H1 (cell line): Measurements from ENCODE around the gene PAX3. TPM values are rescaled to one million over a fixed set of nuclear protein-coding genes. Genes with fewer than 3 reads are reported as not detected.

Experiments used
- CTCF ChIA-PET: fragments of 300-600 bp; sonication (Branson Sonifier 250); formaldehyde crosslinking; loops from one replicate; lab custom pipeline; 2021; ENCODE audit not compliant: partially characterized antibody; lab: Charles Lee
- POLR2A ChIA-PET: fragments of 300-600 bp; sonication (Branson Sonifier 250); formaldehyde crosslinking; loops from one replicate; lab custom pipeline; 2021; ENCODE audit warnings: inconsistent platforms; ENCODE audit not compliant: partially characterized antibody; lab: Charles Lee
- DNase-seq, 2 experiments: peaks; one replicate each; pipeline versions ENCODE4 v3.0.0 to v3.0.0-alpha.2; 2010 to 2022; ENCODE audit warnings: low spot score in 2 of 2, low read depth in 1 of 2, mixed read lengths in 1 of 2
- FAIRE-seq: peaks from 2 replicates; lab custom pipeline; 2011; peaks lifted over from hg19 to GRCh38; lab: Jason Lieb, UNC
- H2AFZ ChIP-seq: 2 replicates; pipeline ENCODE4 v1.8.1; 2012; ENCODE audit warnings: low read length, inconsistent platforms
- H2AK5ac ChIP-seq: 2 replicates; pipeline ENCODE4 v1.6.1; 2013; ENCODE audit warnings: low read depth, low read length
- H2BK120ac ChIP-seq: replicated peaks from 2 replicates; pipeline ENCODE3; 2013; ENCODE audit warnings: low read depth, low read length, inconsistent platforms
- H2BK12ac ChIP-seq: 2 replicates; pipeline ENCODE4 v1.6.1; 2013; ENCODE audit warnings: low read depth, low read length
- H2BK15ac ChIP-seq: 2 replicates; pipeline ENCODE4 v1.6.1; 2013; ENCODE audit warnings: low read length
- H2BK20ac ChIP-seq: 2 replicates; pipeline ENCODE4 v1.6.1; 2013; ENCODE audit warnings: low read length
- H2BK5ac ChIP-seq: 2 replicates; pipeline ENCODE4 v1.6.1; 2013; ENCODE audit warnings: low read depth, low read length
- H3K14ac ChIP-seq: 2 replicates; pipeline ENCODE4 v1.6.1; 2013; ENCODE audit warnings: inconsistent platforms; ENCODE audit not compliant: insufficient read length
- H3K18ac ChIP-seq: 2 replicates; pipeline ENCODE4 v1.6.1; 2013; ENCODE audit warnings: low read length; ENCODE audit errors: extremely low read depth
- H3K23ac ChIP-seq: 2 replicates; pipeline ENCODE4 v1.6.1; 2013; ENCODE audit warnings: inconsistent platforms; ENCODE audit not compliant: insufficient read length
- H3K23me2 ChIP-seq: 2 replicates; pipeline ENCODE4 v1.6.1; 2013; ENCODE audit warnings: low read depth, low read length
- H3K27ac ChIP-seq: 2 replicates; pipeline ENCODE4 v1.6.1; 2011; ENCODE audit warnings: low read depth, low read length, inconsistent platforms
- H3K27me3 ChIP-seq, 4 experiments: replicated peaks in 1 of 4; 1 replicate in 1 of 4; 2 replicates in 3 of 4; pipeline versions ENCODE4 v1.6.1 to v1.8.1; 2011 to 2013; ENCODE audit warnings: low read length in 3 of 4, mild to moderate bottlenecking in 3 of 4, inconsistent platforms in 2 of 4, mixed read lengths in 2 of 4, moderate library complexity in 1 of 4; ENCODE audit not compliant: control insufficient read depth in 3 of 4, insufficient read depth in 3 of 4; ENCODE audit errors: extremely low read depth in 1 of 4
- H3K36me3 ChIP-seq, 4 experiments: 2 replicates each; pipeline versions ENCODE4 v1.6.1 to v1.8.1; 2011 to 2013; ENCODE audit warnings: mild to moderate bottlenecking in 4 of 4, low read length in 3 of 4, moderate library complexity in 2 of 4, control low read depth in 1 of 4, inconsistent platforms in 1 of 4; ENCODE audit not compliant: insufficient read depth in 4 of 4, control insufficient read depth in 2 of 4
- H3K4ac ChIP-seq: replicated peaks from 2 replicates; pipeline ENCODE3; 2013; ENCODE audit warnings: low read length, low read depth, mixed read lengths, inconsistent platforms; ENCODE audit not compliant: insufficient read length
- H3K4me1 ChIP-seq, 4 experiments: replicated peaks in 1 of 4; 1 replicate in 1 of 4; 2 replicates in 3 of 4; pipeline versions ENCODE4 v1.6.1 to v1.8.1; 2011 to 2013; ENCODE audit warnings: low read length in 3 of 4, inconsistent platforms in 2 of 4, mixed read lengths in 1 of 4; ENCODE audit not compliant: insufficient read depth in 4 of 4, control insufficient read depth in 3 of 4
- H3K4me2 ChIP-seq, 2 experiments: 2 replicates each; pipeline versions ENCODE4 v1.6.1 to v1.8.1; 2011 to 2013; ENCODE audit warnings: low read depth in 2 of 2, low read length in 2 of 2, control low read depth in 1 of 2, inconsistent platforms in 1 of 2, mild to moderate bottlenecking in 1 of 2; ENCODE audit not compliant: insufficient read depth in 1 of 2
- H3K4me3 ChIP-seq, 4 experiments: fragments of 200-600, 300-600 bp in 1 of 4; sonication (generic), shearing (Covaris generic), sonication (Bioruptor Twin) in 1 of 4; 2 replicates each; pipeline versions ENCODE4 v1.5.1 to v1.8.1; 2011 to 2016; ENCODE audit warnings: low read length in 4 of 4, low read depth in 3 of 4, control low read depth in 2 of 4, inconsistent platforms in 2 of 4, mild to moderate bottlenecking in 2 of 4, mixed read lengths in 1 of 4, moderate library complexity in 1 of 4; ENCODE audit not compliant: insufficient read depth in 2 of 4; ENCODE audit errors: extremely low read depth in 1 of 4
- H3K56ac ChIP-seq: replicated peaks from 2 replicates; pipeline ENCODE3; 2013; ENCODE audit warnings: low read depth, mild to moderate bottlenecking, mixed read lengths, low read length, inconsistent platforms; ENCODE audit not compliant: insufficient read length
- H3K79me1 ChIP-seq: 2 replicates; pipeline ENCODE4 v1.6.1; 2013; ENCODE audit warnings: low read depth, low read length, control low read depth
- H3K79me2 ChIP-seq, 2 experiments: 2 replicates each; pipeline versions ENCODE4 v1.6.1 to v1.8.1; 2012 to 2013; ENCODE audit warnings: low read length in 2 of 2, mild to moderate bottlenecking in 2 of 2, inconsistent platforms in 1 of 2; ENCODE audit not compliant: insufficient read depth in 2 of 2, control insufficient read depth in 1 of 2
- H3K9ac ChIP-seq, 4 experiments: replicated peaks in 1 of 4; 1 replicate in 1 of 4; 2 replicates in 3 of 4; pipeline versions ENCODE4 v1.6.1 to v1.8.1; 2011 to 2013; ENCODE audit warnings: low read depth in 3 of 4, low read length in 3 of 4, control low read depth in 2 of 4, mild to moderate bottlenecking in 2 of 4, moderate library complexity in 2 of 4, inconsistent platforms in 1 of 4; ENCODE audit errors: extremely low read depth in 1 of 4
- H3K9me3 ChIP-seq, 2 experiments: 2 replicates each; pipeline versions ENCODE4 v1.6.1 to v1.8.1; 2012 to 2013; ENCODE audit warnings: mild to moderate bottlenecking in 2 of 2, moderate library complexity in 2 of 2, control low read depth in 1 of 2, inconsistent platforms in 1 of 2, low read depth in 1 of 2, low read length in 1 of 2, mixed read lengths in 1 of 2; ENCODE audit not compliant: insufficient read depth in 2 of 2
- H4K20me1 ChIP-seq, 2 experiments: replicated peaks in 1 of 2; 2 replicates each; pipeline versions ENCODE3 to v1.8.1; 2011 to 2013; ENCODE audit warnings: inconsistent platforms in 2 of 2, low read length in 2 of 2, mild to moderate bottlenecking in 1 of 2; ENCODE audit not compliant: insufficient read depth in 2 of 2, control insufficient read depth in 1 of 2
- H4K5ac ChIP-seq: 2 replicates; pipeline ENCODE4 v1.6.1; 2013; ENCODE audit warnings: low read length, low read depth, mixed read lengths, inconsistent platforms; ENCODE audit not compliant: insufficient read length
- H4K8ac ChIP-seq: 2 replicates; pipeline ENCODE4 v1.8.0; 2013; ENCODE audit warnings: mild to moderate bottlenecking, moderate library complexity, low read length, inconsistent platforms; ENCODE audit not compliant: insufficient read depth; ENCODE audit errors: extremely low read depth
- H4K91ac ChIP-seq: replicated peaks from 2 replicates; pipeline ENCODE3; 2013; ENCODE audit warnings: low read length, mixed read lengths, inconsistent platforms; ENCODE audit not compliant: insufficient read length
- CBX8 ChIP-seq: fragments of 300-800, 300-1000 bp; sonication (generic); IDR thresholded peaks from 2 replicates; pipeline ENCODE4 v1.7.1; 2016; ENCODE audit warnings: low read depth, low read length, borderline replicate concordance
- KDM1A ChIP-seq: fragments of 200-600, 300-600 bp; sonication (generic); IDR thresholded peaks from 2 replicates; pipeline ENCODE4 v1.7.1; 2016; ENCODE audit warnings: mild to moderate bottlenecking, low read length, borderline replicate concordance
- KDM5A ChIP-seq: fragments of 200-600 bp; IDR thresholded peaks from 2 replicates; pipeline ENCODE4 v1.7.1; 2012; ENCODE audit warnings: mild to moderate bottlenecking, low read length, inconsistent platforms, mixed read lengths
- RNF2 ChIP-seq: fragments of 200-900, 300-1000 bp; sonication (generic); IDR thresholded peaks from 2 replicates; pipeline ENCODE4 v1.7.1; 2016; ENCODE audit warnings: borderline replicate concordance, low read depth, mild to moderate bottlenecking, antibody characterized with exemption, low read length; ENCODE audit not compliant: poor library complexity, severe bottlenecking; ENCODE audit errors: missing control alignments
- WGBS, 2 experiments: shearing (Covaris generic) in 1 of 2; methylation state at CpG; one replicate each; pipeline versions ENCODE4 v1.1.6 to v1.1.7; 2013 to 2015; ENCODE audit warnings: low lambda C conversion rate in 2 of 2, mixed read lengths in 2 of 2, inconsistent platforms in 1 of 2, low coverage in 1 of 2, missing lambda C conversion rate in 1 of 2; ENCODE audit not compliant: insufficient replicate concordance in 2 of 2, insufficient coverage in 1 of 2, insufficient read length in 1 of 2; ENCODE audit errors: extremely low coverage in 1 of 2, missing lambda C conversion rate in 1 of 2; 5-methylcytosine and 5-hydroxymethylcytosine counted together
- polyA plus RNA-seq, 7 experiments: library from polyadenylated mRNA; depleted of rRNA in 3 of 7; stranded (reverse) in 5 of 7; unstranded in 2 of 7; fragments of >200 nt in 5 of 7; fragments of 200-250 nt in 2 of 7; gene quantifications; 1 replicate in 5 of 7; 2 replicates in 1 of 7; 4 replicates in 1 of 7; pipeline versions ENCODE4 v1.2.1 to v1.2.3, GENCODE V29; 2011 to 2013; ENCODE audit warnings: missing spikeins in 2 of 7, mixed read lengths in 2 of 7
- total RNA-seq: library from RNA; stranded (reverse); fragmentation: NEBNext Ultra II Directional; extraction: Animal tissue kit (Norgen Biotek cat#: 25700); gene quantifications from 2 replicates; pipeline ENCODE4 v1.2.1, GENCODE V29; 2021

The PAX3 gene
- total and polyA plus RNA-seq, 2 of the 8 experiments (the other 6 are each of a cell fraction or from before 2014, with no cell fraction given): 0.33 TPM; not detected in 1

DNA sequence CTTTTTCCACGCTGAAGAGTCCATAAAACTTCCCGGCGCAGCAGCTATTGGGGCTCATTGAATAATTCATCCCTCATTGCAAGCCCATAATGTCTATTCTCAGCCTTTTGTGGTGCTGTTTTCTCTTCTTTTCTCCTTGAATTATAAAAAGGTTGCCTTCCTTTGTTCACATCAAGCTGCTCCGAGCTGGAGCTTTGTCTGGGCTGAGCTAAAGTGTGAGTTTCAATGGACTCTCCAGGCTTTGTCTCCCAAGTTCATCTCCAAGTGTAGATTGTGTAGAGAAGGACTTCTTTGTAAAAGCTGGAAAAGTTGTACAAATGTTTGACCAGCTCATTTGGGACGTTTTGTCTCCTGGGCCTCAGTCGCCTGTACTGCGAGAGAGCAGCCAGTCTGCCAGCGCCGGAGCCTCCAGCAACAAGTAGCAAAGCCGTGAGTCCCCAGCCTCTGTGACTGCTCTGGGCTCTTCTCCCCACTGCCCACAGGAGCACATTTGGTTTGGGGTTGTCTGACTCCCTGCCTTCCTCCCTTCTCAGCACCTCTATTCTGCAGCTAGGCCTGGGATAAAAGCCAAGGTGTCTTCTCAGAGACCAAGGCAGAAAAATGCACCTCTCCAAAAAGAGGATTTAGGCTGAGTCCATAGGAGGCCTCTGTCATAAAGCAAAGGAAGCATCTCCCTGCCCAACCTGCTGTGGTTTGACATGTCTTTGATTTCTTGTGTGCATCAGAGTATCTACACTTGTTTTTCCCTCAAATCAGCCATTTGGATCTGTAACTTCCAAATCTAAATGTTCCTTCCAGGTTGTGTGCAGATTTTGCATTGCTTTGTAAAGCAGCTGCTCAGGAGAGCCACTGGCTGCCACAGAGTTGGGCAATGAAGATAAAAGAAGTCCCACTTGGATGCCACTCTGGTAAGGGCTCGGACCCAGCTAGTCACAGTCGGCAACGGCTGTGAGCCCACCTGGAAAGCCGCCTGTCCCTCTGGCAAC lies 6.4 kb downstream of the PAX3 start:
- H3K79me1 ChIP-seq: no peaks in the 10 kb centered on the region
- no peak overlapping the region for H4K8ac ChIP-seq
- H3K56ac ChIP-seq: no peak overlapping the region
- H2BK5ac ChIP-seq: no peak overlapping the region
- no peak overlapping the region for H3K4me3 ChIP-seq
- peak overlapping the region; percentile 15; the same call in 1 of the 2 replicates for H3K18ac ChIP-seq
- no peak overlapping the region for H2BK15ac ChIP-seq
- H3K23me2 ChIP-seq: peaks cover 9% of the 10 kb centered on the region; the same call in 1 of the 2 replicates
- H3K4me1 ChIP-seq: peaks cover 16 to 29% (median 24%) of the 10 kb centered on the region in 4 experiments
- H3K9ac ChIP-seq: no peak overlapping the region
- 16% methylated on average over 14 of the region's 14 CpGs; no CpG with 5 or more reads in 1 of the 2 experiments for WGBS, 2 experiments
- no peaks in the 10 kb centered on the region for H3K79me2 ChIP-seq
- peak overlapping the region; percentile 82; the same call in 1 of the 2 replicates for H2BK12ac ChIP-seq
- H3K4ac ChIP-seq: no peak overlapping the region
- no peak overlapping the region for H2AK5ac ChIP-seq
- H3K14ac ChIP-seq: no peak overlapping the region
- DNase-seq (no peak), FAIRE-seq (no peak)
- no peak overlapping the region for H2AFZ ChIP-seq
- no peak overlapping the region for H4K91ac ChIP-seq
- ChIA-PET POLR2A (interaction anchor here (0.9 to 2.8 kb wide), 4 partner anchors 8 to 25 kb away, joined by 3 to 12 read pairs (median 7); no protein-coding TSS in a partner anchor), CTCF (interaction anchor here (0.7 to 4.1 kb wide), 16 partner anchors 9 to 270 kb away, joined by 3 to 19 read pairs (median 6); no protein-coding TSS in a partner anchor)
- peak overlapping the region; percentile 80; the same call in 1 of the 2 replicates for H2BK20ac ChIP-seq
- H3K36me3 ChIP-seq: no peaks in the 10 kb centered on the region; a peak in 1 of 8 replicates
- no peak overlapping the region for H4K5ac ChIP-seq
- no peaks in the 10 kb centered on the region for H3K9me3 ChIP-seq
- peaks cover 10 to 33% of the 10 kb centered on the region in 2 experiments for H4K20me1 ChIP-seq
- peak overlapping the region in 1 of 2 experiments; percentile 86; a peak in 1 of 4 replicates for H3K4me2 ChIP-seq
- no peak overlapping the region for H3K27ac ChIP-seq
- peaks cover 75 to 98% (median 87%) of the 10 kb centered on the region in 4 experiments for H3K27me3 ChIP-seq
- no peak overlapping the region for H2BK120ac ChIP-seq
- TF ChIP-seq CBX8 (no peak), RNF2 (peak; percentile 57), KDM5A (no peak), KDM1A (no peak)
- H3K23ac ChIP-seq: no peak overlapping the region
